ENCODE results near the gene NBAS. TPM values are rescaled to one million over a fixed set of nuclear protein-coding genes. Genes with fewer than 3 reads are reported as not detected.
"Not testable (repeated sequence)": the region's sequence is repeated elsewhere in the genome, so short reads cannot be mapped to it uniquely, and the experiment has no call there.

NBAS gene
- total RNA-seq, 1 experiment from 2014 or later = 30.4 TPM

DNA sequence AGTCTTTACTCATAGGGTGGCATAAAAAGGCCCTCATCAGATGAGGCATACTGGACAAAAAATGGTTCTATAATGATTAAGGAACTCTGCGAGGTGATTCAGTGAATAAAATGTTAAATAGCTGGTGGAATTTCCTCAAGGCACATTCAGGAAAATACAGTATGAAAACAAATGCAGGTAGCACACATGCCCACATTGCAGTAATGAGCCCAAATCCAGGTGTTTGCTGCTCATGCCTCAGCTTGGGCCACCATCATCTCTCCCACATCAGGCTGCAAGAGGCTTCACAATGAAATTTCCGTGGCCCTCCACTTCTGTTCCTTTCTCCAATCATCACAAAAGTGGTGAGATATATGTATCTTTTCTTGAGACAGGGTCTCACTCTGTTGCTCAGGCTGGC is 298.3 kb downstream of the NBAS start:
- no peak overlapping the region for H3K4me3 ChIP-seq (ENCODE audit: low read length)
- no peaks in the 10 kb centered on the region for H3K4me1 ChIP-seq (ENCODE audit: low read length)
- H3K4me2 ChIP-seq (ENCODE audit: low read depth, low read length, poor library complexity, severe bottlenecking) = no peak overlapping the region

DNA sequence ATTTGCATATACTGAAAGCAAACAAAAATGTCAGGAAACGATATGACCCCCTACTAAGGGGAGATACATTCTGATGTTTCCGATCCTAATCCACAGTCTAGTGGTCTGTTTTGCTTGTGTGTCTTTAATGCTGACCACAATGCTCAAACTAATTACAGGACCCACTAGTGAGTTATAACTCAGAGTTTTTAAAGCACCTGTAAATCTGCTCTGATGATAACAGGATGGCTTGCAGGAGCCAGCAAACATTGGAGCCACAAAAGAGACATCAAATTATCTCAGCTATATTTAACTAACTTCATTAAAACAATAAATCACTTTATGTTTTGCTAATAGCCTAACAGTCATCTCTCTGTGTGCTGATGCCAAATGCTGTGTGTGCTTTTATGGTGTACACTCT is 300.3 kb downstream of the NBAS start:
- no peaks in the 10 kb centered on the region for H3K9me3 ChIP-seq (ENCODE audit: low read length)
- no peak overlapping the region for H3K27ac ChIP-seq (ENCODE audit: low read length)
- H3K9me2 ChIP-seq (replicated peaks; ENCODE audit: insufficient read depth, low read length) = no peaks in the 10 kb centered on the region
- H3K4me2 ChIP-seq (ENCODE audit: low read depth, low read length, poor library complexity, severe bottlenecking) = no peak overlapping the region
- no peaks in the 10 kb centered on the region for H3K79me2 ChIP-seq (ENCODE audit: low read length)
- no peak overlapping the region for H3K9ac ChIP-seq (ENCODE audit: low read length)
- no peak overlapping the region for H3K4me3 ChIP-seq (ENCODE audit: low read length)
- no peak for DNase-seq
- no peaks in the 10 kb centered on the region for H3K4me1 ChIP-seq (ENCODE audit: low read length)
- no peaks in the 10 kb centered on the region for H4K20me1 ChIP-seq (ENCODE audit: insufficient read depth, low read depth, low read length)
- no peak overlapping the region for H2AFZ ChIP-seq (ENCODE audit: low read length)
- H3K27me3 ChIP-seq (ENCODE audit: low read length) = no peaks in the 10 kb centered on the region
- H3K36me3 ChIP-seq (ENCODE audit: insufficient read depth, low read length) = no peaks in the 10 kb centered on the region

More for the DNA sequence above, 298.3 kb downstream of the NBAS start:
- Histone ChIP-seq H3K9me3 (ENCODE audit: low read length) (no peaks in the 10 kb centered on the region), H2AFZ (ENCODE audit: low read length) (no peak overlapping the region), H4K20me1 (ENCODE audit: insufficient read depth, low read depth, low read length) (no peaks in the 10 kb centered on the region), H3K9me2 (replicated peaks; ENCODE audit: insufficient read depth, low read length) (no peaks in the 10 kb centered on the region), H3K9ac (ENCODE audit: low read length) (no peak overlapping the region), H3K79me2 (ENCODE audit: low read length) (no peaks in the 10 kb centered on the region), H3K27me3 (ENCODE audit: low read length) (no peaks in the 10 kb centered on the region), H3K27ac (ENCODE audit: low read length) (no peak overlapping the region), H3K36me3 (ENCODE audit: insufficient read depth, low read length) (no peaks in the 10 kb centered on the region)
- no peak for DNase-seq

DNA sequence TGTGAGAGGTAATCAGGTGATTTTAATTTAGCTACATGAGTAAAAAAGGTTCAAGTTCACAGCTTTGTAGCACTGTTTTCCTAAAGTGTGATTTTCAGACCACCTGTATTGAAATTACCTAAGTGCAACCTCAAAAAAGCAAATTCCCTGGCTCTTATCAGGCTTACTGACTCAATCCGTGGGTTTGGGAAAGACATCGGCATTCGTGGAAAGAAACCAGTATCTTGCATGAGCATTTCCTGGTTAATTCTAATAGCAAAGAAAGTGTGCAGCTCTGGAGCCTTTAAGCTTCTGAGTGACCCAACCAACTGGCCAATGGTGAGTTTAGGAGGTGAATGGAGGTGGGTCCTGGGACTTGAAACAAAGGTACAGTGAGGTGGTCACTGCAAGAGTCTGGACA is 300.9 kb downstream of the NBAS start:
- Histone ChIP-seq H4K20me1 (ENCODE audit: insufficient read depth, low read depth, low read length) (no peaks in the 10 kb centered on the region), H3K9me3 (ENCODE audit: low read length) (no peaks in the 10 kb centered on the region), H3K79me2 (ENCODE audit: low read length) (no peaks in the 10 kb centered on the region), H3K27ac (ENCODE audit: low read length) (no peak overlapping the region), H2AFZ (ENCODE audit: low read length) (no peak overlapping the region), H3K9me2 (replicated peaks; ENCODE audit: insufficient read depth, low read length) (no peaks in the 10 kb centered on the region), H3K4me2 (ENCODE audit: low read depth, low read length, poor library complexity, severe bottlenecking) (no peak overlapping the region), H3K4me1 (ENCODE audit: low read length) (no peaks in the 10 kb centered on the region), H3K4me3 (ENCODE audit: low read length) (no peak overlapping the region), H3K27me3 (ENCODE audit: low read length) (no peaks in the 10 kb centered on the region), H3K9ac (ENCODE audit: low read length) (no peak overlapping the region), H3K36me3 (ENCODE audit: insufficient read depth, low read length) (no peaks in the 10 kb centered on the region)
- no peak for DNase-seq

DNA sequence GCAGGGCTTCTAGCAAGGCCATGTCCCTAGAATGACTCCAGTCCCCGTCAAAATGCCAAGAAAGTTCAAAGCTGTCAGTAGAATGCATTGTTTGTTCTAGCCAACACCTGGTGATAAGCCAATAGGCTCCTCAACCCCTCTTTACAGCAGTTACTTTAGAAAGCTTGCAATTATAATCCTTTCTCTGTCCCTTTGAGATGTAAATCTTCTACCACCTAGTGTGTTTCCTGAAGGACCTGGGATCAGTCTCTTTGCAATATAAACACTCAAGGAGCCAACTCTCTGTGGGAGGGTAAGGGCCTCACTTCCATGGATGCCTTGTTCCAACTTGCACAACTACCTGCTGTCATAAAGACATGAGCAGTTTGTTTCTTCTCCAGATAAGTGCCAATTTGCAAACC is 301.8 kb downstream of the NBAS start:
- no peak overlapping the region for H3K4me3 ChIP-seq (ENCODE audit: low read length)
- H3K36me3 ChIP-seq (ENCODE audit: insufficient read depth, low read length) = no peaks in the 10 kb centered on the region
- H2AFZ ChIP-seq (ENCODE audit: low read length) = no peak overlapping the region
- no peaks in the 10 kb centered on the region for H3K79me2 ChIP-seq (ENCODE audit: low read length)
- H3K9me3 ChIP-seq (ENCODE audit: low read length) = no peaks in the 10 kb centered on the region
- no peak overlapping the region for H3K27ac ChIP-seq (ENCODE audit: low read length)
- DNase-seq = no peak
- H3K9me2 ChIP-seq (replicated peaks; ENCODE audit: insufficient read depth, low read length) = no peaks in the 10 kb centered on the region
- H3K9ac ChIP-seq (ENCODE audit: low read length) = no peak overlapping the region
- no peaks in the 10 kb centered on the region for H3K27me3 ChIP-seq (ENCODE audit: low read length)
- no peaks in the 10 kb centered on the region for H4K20me1 ChIP-seq (ENCODE audit: insufficient read depth, low read depth, low read length)
- no peaks in the 10 kb centered on the region for H3K4me1 ChIP-seq (ENCODE audit: low read length)
- no peak overlapping the region for H3K4me2 ChIP-seq (ENCODE audit: low read depth, low read length, poor library complexity, severe bottlenecking)

DNA sequence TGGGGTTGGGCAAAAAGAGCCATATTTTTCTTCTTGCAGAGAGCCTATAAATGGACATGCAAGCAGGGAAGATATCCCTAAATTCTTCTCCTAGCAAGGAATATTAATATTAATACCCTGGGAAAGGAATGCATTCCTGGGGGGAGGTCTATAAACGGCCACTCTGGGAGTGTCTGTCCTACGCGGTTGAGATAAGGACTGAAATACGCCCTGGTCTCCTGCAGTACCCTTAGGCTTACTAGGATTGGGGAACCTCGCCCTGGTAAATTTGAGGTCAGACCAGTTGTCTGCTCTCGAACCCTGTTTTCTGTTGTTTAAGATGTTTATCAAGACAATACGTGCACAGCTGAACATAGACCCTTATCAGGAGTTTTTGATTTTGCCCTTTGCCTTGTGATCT is 302.7 kb downstream of the NBAS start:
- H3K9me3 ChIP-seq (ENCODE audit: low read length); H3K4me1 ChIP-seq (ENCODE audit: low read length); DNase-seq; H2AFZ ChIP-seq (ENCODE audit: low read length); H3K9ac ChIP-seq (ENCODE audit: low read length); H3K9me2 ChIP-seq (replicated peaks; ENCODE audit: insufficient read depth, low read length); H3K4me3 ChIP-seq (ENCODE audit: low read length); H3K27ac ChIP-seq (ENCODE audit: low read length); H3K79me2 ChIP-seq (ENCODE audit: low read length); H3K36me3 ChIP-seq (ENCODE audit: insufficient read depth, low read length); H4K20me1 ChIP-seq (ENCODE audit: insufficient read depth, low read depth, low read length); H3K27me3 ChIP-seq (ENCODE audit: low read length); H3K4me2 ChIP-seq (ENCODE audit: low read depth, low read length, poor library complexity, severe bottlenecking): not testable (repeated sequence)

DNA sequence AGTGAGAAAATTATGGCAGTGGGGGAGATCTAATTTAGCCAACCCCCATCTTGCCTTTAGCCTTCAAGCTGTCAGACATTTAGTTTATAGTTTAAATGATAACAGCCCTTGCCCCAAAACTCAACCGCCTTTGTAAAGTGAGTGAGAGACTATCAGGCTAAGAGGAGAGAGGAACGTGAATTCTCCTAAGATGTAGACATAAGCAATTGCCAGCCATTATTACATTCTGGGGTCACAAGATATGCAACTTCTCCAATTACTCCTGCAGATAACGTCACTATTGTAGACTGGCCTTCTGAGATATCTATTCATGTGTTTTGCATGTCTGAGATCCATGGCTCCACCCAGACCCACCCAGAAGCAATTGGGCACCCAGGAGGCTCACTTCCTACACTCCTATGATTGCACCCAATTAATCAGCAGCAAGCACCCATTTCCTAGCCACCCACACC is 307.3 kb downstream of the NBAS start:
- no peak overlapping the region for H3K27ac ChIP-seq (ENCODE audit: low read length)
- H3K4me3 ChIP-seq (ENCODE audit: low read length) = no peak overlapping the region
- H3K9me3 ChIP-seq (ENCODE audit: low read length) = no peaks in the 10 kb centered on the region
- no peaks in the 10 kb centered on the region for H3K27me3 ChIP-seq (ENCODE audit: low read length)
- H4K20me1 ChIP-seq (ENCODE audit: insufficient read depth, low read depth, low read length) = no peaks in the 10 kb centered on the region
- H3K36me3 ChIP-seq (ENCODE audit: insufficient read depth, low read length) = no peaks in the 10 kb centered on the region
- DNase-seq = no peak
- H3K9ac ChIP-seq (ENCODE audit: low read length) = no peak overlapping the region
- no peaks in the 10 kb centered on the region for H3K79me2 ChIP-seq (ENCODE audit: low read length)
- H3K4me1 ChIP-seq (ENCODE audit: low read length) = peaks cover 7% of the 10 kb centered on the region
- H3K9me2 ChIP-seq (replicated peaks; ENCODE audit: insufficient read depth, low read length) = no peaks in the 10 kb centered on the region
- H3K4me2 ChIP-seq (ENCODE audit: low read depth, low read length, poor library complexity, severe bottlenecking) = no peak overlapping the region
- no peak overlapping the region for H2AFZ ChIP-seq (ENCODE audit: low read length)

- H2AFZ ChIP-seq (ENCODE audit: low read length) = no peak overlapping the region
- no peak overlapping the region for H3K27ac ChIP-seq (ENCODE audit: low read length)
- no peak overlapping the region for H3K4me2 ChIP-seq (ENCODE audit: low read depth, low read length, poor library complexity, severe bottlenecking)
- no peaks in the 10 kb centered on the region for H3K9me3 ChIP-seq (ENCODE audit: low read length)
- no peaks in the 10 kb centered on the region for H3K27me3 ChIP-seq (ENCODE audit: low read length)
- DNase-seq = no peak
- no peaks in the 10 kb centered on the region for H4K20me1 ChIP-seq (ENCODE audit: insufficient read depth, low read depth, low read length)
- H3K4me1 ChIP-seq (ENCODE audit: low read length) = peaks cover 7% of the 10 kb centered on the region
- H3K36me3 ChIP-seq (ENCODE audit: insufficient read depth, low read length) = no peaks in the 10 kb centered on the region
- no peaks in the 10 kb centered on the region for H3K79me2 ChIP-seq (ENCODE audit: low read length)
- no peak overlapping the region for H3K4me3 ChIP-seq (ENCODE audit: low read length)
- H3K9ac ChIP-seq (ENCODE audit: low read length) = no peak overlapping the region
- no peaks in the 10 kb centered on the region for H3K9me2 ChIP-seq (replicated peaks; ENCODE audit: insufficient read depth, low read length)
Measured at GRCh38 chr2:15253247-15253646, 307.9 kb downstream of the NBAS start.

GRCh38 chr2:15251753-15252152 is 309.4 kb downstream of the NBAS start:
- H3K4me2 ChIP-seq (ENCODE audit: low read depth, low read length, poor library complexity, severe bottlenecking) = no peak overlapping the region
- no peaks in the 10 kb centered on the region for H3K36me3 ChIP-seq (ENCODE audit: insufficient read depth, low read length)
- no peak overlapping the region for H2AFZ ChIP-seq (ENCODE audit: low read length)
- H3K4me3 ChIP-seq (ENCODE audit: low read length) = no peak overlapping the region
- H3K27ac ChIP-seq (ENCODE audit: low read length) = no peak overlapping the region
- peaks cover 7% of the 10 kb centered on the region for H3K4me1 ChIP-seq (ENCODE audit: low read length)
- no peak overlapping the region for H3K9ac ChIP-seq (ENCODE audit: low read length)
- H4K20me1 ChIP-seq (ENCODE audit: insufficient read depth, low read depth, low read length) = no peaks in the 10 kb centered on the region
- no peaks in the 10 kb centered on the region for H3K9me3 ChIP-seq (ENCODE audit: low read length)
- no peaks in the 10 kb centered on the region for H3K79me2 ChIP-seq (ENCODE audit: low read length)
- no peaks in the 10 kb centered on the region for H3K27me3 ChIP-seq (ENCODE audit: low read length)
- DNase-seq = no peak
- H3K9me2 ChIP-seq (replicated peaks; ENCODE audit: insufficient read depth, low read length) = no peaks in the 10 kb centered on the region

- not testable (repeated sequence) for H3K4me3 ChIP-seq (ENCODE audit: low read length); H3K9me2 ChIP-seq (replicated peaks; ENCODE audit: insufficient read depth, low read length); H3K27me3 ChIP-seq (ENCODE audit: low read length); H4K20me1 ChIP-seq (ENCODE audit: insufficient read depth, low read depth, low read length); H3K4me2 ChIP-seq (ENCODE audit: low read depth, low read length, poor library complexity, severe bottlenecking); H3K4me1 ChIP-seq (ENCODE audit: low read length); DNase-seq; H2AFZ ChIP-seq (ENCODE audit: low read length); H3K79me2 ChIP-seq (ENCODE audit: low read length); H3K36me3 ChIP-seq (ENCODE audit: insufficient read depth, low read length); H3K27ac ChIP-seq (ENCODE audit: low read length); H3K9me3 ChIP-seq (ENCODE audit: low read length); H3K9ac ChIP-seq (ENCODE audit: low read length)
Measured at GRCh38 chr2:15250946-15251345, 310.2 kb downstream of the NBAS start.

Data from Karpas-422 (cell line).